GM13977 (cell line): ENCODE data around the gene AGAP1.

Source experiments
- DNase-seq: peaks from one replicate; pipeline ENCODE4 v3.0.0; 2012; ENCODE audit warnings: low spot score
- in situ Hi-C: fragments of 300-500 bp; cut with MboI; formaldehyde crosslinking; loops from one replicate; pipeline ENCODE4 v1.12.0; 2022; ENCODE audit warnings: low sequenced_read_pairs, low pct_unique_long_range_greater_than_20kb, mixed read lengths, inconsistent platforms; ENCODE audit not compliant: unreplicated experiment
- TF ChIP-seq, protein P1 (sequence below): IDR thresholded peaks from 2 replicates; pipeline ENCODE4 v1.5.1; 2012; ENCODE audit warnings: mild to moderate bottlenecking, control low read depth; ENCODE audit not compliant: insufficient read depth; ENCODE audit errors: extremely low read depth, missing control alignments

The AGAP1 gene

DNA sequence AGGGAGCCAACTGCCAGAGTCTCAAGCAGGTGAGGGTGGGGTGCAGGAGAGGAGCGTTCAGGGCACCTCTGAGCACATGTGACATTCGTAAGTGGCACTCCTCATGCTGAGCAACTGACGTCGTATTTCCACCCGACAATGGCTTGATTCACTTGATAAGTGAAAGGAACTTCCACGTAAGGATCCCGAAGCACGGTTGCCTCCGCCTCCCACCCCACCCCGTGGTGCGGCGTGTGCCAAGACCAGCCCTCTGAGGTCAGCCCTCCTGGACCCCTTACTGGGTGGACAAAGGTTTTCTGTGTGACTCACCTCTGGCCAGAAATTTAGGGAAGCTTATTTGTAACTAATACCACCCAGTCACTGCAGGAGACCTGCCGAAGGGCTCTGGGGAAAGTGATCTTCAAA, 59.9 kb downstream of the AGAP1 start:
- TF ChIP-seq, protein P1, sequence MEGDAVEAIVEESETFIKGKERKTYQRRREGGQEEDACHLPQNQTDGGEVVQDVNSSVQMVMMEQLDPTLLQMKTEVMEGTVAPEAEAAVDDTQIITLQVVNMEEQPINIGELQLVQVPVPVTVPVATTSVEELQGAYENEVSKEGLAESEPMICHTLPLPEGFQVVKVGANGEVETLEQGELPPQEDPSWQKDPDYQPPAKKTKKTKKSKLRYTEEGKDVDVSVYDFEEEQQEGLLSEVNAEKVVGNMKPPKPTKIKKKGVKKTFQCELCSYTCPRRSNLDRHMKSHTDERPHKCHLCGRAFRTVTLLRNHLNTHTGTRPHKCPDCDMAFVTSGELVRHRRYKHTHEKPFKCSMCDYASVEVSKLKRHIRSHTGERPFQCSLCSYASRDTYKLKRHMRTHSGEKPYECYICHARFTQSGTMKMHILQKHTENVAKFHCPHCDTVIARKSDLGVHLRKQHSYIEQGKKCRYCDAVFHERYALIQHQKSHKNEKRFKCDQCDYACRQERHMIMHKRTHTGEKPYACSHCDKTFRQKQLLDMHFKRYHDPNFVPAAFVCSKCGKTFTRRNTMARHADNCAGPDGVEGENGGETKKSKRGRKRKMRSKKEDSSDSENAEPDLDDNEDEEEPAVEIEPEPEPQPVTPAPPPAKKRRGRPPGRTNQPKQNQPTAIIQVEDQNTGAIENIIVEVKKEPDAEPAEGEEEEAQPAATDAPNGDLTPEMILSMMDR = no peak
- in situ Hi-C loops = no loop called here
- no peak for DNase-seq

DNA sequence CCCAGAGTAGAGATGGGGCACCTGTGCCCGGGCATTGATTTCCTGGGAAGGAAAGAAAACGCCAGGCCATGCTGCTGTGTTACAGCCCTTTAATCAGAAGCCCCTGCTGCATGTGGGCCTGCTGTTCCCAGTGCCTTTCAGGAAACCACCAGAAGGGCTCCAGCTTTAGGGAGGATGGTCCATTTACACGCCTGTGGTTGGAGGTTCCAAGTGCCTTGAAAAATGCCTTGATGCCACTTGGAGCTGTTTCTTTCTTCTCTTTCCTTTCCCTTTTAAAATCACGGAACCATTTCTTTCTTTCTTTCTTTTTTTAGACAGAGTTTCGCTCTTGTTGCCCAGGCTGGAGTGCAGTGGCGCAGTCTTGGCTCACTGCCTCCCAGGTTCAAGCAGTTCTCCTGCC, 60.5 kb downstream of the AGAP1 start:
- no peak for DNase-seq
- in situ Hi-C loops = no loop called here
- TF ChIP-seq, protein P1 = no peak

DNA sequence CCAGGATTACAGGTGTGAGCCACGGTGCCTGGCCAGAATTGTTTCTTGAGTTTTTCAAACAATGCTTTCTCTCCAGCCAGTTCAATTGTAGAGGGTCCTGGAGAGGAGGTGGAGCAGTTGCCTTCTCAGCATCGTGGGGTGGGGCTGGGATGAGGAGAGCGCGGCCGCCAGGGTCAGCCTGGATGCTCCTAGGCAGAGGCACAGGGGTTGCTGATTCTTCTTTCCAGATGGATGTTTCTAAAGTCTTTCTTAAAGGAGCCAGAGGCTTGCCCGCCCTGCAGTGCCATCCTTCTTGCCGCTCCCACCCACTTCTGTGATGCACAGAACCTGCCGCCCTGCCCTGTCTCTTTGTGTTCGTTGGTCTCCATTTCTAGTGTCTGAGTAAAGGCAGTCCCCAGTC, 61.1 kb downstream of the AGAP1 start:
- no peak for DNase-seq
- in situ Hi-C loops = no loop called here
- TF ChIP-seq, protein P1 = no peak

DNA sequence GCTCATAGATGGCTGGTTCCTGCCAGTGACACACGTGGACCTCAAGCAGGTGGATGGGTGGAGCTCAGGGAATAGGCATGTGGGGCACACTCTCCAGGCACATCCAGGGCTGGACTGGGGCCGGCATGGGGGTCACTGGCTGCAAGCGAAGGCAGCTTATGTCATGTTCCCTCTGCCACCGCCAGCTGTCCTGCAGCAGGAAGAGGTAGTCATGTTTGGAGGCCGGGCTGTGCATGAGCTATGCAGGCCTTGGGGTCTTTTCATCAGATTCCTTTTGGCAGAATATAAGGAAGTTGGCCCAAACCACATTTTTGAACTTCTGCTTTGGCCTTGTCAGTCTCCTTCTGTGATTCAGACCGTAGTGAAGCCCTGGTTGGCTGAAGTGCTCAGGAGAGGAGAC, 61.5 kb downstream of the AGAP1 start:
- no peak for DNase-seq
- TF ChIP-seq, protein P1 = no peak
- in situ Hi-C loops = no loop called here

DNA sequence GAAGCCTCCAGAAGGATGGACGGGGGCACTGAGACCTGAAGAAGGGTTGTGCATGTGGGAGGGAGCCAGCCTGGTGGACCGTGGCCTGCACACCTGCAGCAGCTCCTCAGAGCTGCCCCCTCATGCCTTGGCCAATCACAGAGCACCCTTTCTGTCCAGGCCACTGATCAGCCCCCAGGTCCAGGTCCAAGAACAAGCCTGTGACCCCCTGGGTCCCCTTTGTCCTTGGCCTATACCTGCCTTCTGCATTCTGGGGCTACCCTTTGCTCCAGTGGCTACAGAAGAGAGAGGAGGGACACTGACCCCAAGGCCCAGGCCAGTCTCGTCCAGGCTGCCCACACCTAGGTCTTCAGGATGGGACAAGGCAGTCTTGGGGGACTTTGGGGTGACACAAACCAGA, 62.2 kb downstream of the AGAP1 start:
- DNase-seq = no peak
- TF ChIP-seq, protein P1 = no peak
- in situ Hi-C loops = no loop called here

DNA sequence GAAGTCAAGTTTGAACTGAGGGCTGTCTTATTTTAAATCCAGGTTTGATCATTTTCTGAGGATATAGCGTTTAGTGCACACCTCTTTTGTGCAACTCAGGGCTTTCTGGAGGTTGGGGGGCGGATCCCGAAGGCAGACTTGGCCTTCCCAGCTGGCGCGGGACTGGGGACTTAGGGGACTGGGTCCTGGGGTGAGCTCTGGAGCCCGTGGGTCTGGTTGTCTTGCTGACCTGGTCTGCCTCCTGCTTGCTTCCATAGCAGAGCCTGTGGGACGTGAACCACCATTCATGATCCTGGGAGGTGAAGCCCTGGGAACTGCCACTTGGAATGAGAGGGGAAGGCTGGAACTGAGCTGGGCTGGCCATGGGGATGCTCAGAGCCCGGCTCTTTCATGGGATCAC, 63.1 kb downstream of the AGAP1 start:
- no peak for DNase-seq
- TF ChIP-seq, protein P1 = no peak
- in situ Hi-C loops = no loop called here

DNA sequence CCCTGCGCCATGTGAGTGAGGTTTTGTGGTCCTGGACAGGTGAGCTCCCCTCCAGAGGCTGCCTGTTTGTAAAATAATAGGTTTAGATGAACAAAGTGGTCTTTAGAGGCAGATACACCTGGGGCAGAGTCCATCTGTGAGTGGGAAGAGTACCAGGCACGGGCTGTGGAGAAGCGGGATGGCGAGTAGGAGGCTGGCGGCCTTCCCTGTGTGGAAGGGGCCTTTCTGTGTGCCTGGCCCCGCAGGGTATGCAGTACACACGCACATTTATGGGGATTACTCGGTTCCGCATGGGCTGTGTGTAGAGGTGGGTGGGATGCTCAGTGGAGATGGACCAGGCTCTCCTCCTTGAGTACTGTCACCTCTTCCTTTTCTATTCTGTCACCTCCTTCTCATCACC, 64.1 kb downstream of the AGAP1 start:
- TF ChIP-seq, protein P1 = no peak
- DNase-seq = no peak
- in situ Hi-C loops = no loop called here
